Activated naive CD8-positive, alpha-beta T cell treated with anti-CD3 and anti-CD28 coated beads for 36 hours (primary cell): ENCODE results near the gene KIF18B. TPM values are rescaled to one million over a fixed set of nuclear protein-coding genes. Genes with fewer than 3 reads are reported as not detected.

ENCODE experiments used
- DNase-seq: peaks from one replicate; pipeline ENCODE4 v3.0.0; 2021
- H3K27ac Mint-ChIP-seq: one replicate; pipeline ENCODE4 v1.8.0; 2022; ENCODE audit warnings: mild to moderate bottlenecking, moderate library complexity, mixed read lengths
- H3K27me3 Mint-ChIP-seq: one replicate; pipeline ENCODE4 v1.8.0; 2022; ENCODE audit warnings: mild to moderate bottlenecking, mixed read lengths
- H3K36me3 Mint-ChIP-seq: one replicate; pipeline ENCODE4 v1.8.0; 2021; ENCODE audit warnings: mild to moderate bottlenecking, mixed read lengths
- H3K4me1 Mint-ChIP-seq: one replicate; pipeline ENCODE4 v1.8.0; 2021; ENCODE audit warnings: mixed read lengths
- H3K4me3 Mint-ChIP-seq: one replicate; pipeline ENCODE4 v1.8.0; 2022; ENCODE audit warnings: mild to moderate bottlenecking, moderate library complexity, mixed read lengths
- H3K9me3 Mint-ChIP-seq: one replicate; pipeline ENCODE4 v1.8.0; 2022; ENCODE audit warnings: mixed read lengths
- total RNA-seq, 2 experiments: library from RNA; stranded (reverse); gene quantifications; one replicate each; pipeline ENCODE4 v1.2.3, GENCODE V29; 2021

The KIF18B gene
- total RNA-seq, 2 experiments from 2014 or later: 36.7 to 37.1 TPM

DNA sequence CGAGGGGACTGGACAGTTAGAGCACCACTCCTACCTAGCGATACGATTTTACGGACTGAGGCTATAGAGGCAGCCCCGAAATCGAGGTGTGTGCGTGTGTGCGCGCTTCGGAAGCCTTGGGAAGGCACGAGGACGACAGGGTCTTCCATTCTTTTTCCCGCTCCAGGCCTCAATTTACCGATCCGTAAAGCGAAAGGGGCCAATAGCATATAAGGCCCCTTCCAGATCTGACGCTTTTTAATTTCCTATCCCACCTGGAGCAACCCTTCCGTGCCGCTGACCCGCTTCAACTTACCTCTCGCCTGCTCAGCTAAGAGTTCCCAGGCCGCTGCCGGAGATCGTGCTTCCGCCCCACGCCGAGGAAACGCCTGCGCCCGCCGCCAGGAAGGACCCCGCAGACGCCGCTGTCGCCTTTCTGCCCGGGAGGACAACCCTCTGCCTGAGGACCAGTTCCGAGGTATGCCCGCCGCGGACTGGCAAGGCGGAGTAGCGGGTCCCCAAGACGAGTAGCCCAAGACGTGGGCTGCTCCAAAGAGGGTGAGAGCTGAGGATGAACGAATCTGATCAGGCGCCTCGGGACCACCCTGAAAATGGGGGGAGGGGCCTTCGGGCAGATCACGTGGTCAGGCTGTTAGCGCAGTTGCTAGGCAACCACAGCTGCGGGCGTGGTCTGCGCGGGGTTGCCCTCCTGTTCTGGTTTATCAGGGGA lies 48.3 kb downstream of the KIF18B start, which contains the start of gene EFTUD2:
TSS of gene EFTUD2 (minus strand) at position 372 of the 709 bp plus-strand sequence. CDS start 4,924 bp downstream, outside the sequence.
- DNase-seq: peak; percentile 92
- H3K4me1 Mint-ChIP-seq: peaks cover 21% of the 10 kb centered on the region

DNA sequence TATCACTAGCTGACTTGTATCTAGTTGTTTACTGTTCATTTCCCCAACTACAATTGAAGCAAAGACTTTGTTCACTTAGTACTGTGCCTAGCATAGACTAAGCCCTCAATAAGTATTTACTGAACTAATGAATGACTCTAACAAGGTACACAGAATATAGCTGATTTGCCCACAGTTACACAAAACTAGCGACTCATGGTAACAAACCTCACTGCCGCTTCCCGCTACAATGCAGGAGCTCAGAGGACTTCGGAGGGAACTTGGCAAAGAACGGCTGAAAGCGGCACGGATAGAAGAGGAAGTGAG lies 48.9 kb downstream of the KIF18B start:
- DNase-seq: no peak
- Mint-ChIP-seq H3K9me3 (no peaks in the 10 kb centered on the region), H3K36me3 (peaks cover 16% of the 10 kb centered on the region), H3K27me3 (no peaks in the 10 kb centered on the region), H3K27ac (peak overlapping the region; percentile 99), H3K4me1 (peaks cover 21% of the 10 kb centered on the region), H3K4me3 (peak overlapping the region; percentile 97)

More for the DNA sequence above, 48.3 kb downstream of the KIF18B start, which contains the start of gene EFTUD2:
- Mint-ChIP-seq H3K27ac (peak within 1 kb of the TSS; percentile 99), H3K36me3 (peaks cover 16% of the 10 kb centered on the region), H3K9me3 (no peaks in the 10 kb centered on the region), H3K4me3 (peak within 1 kb of the TSS; percentile 97), H3K27me3 (no peaks in the 10 kb centered on the region)

DNA sequence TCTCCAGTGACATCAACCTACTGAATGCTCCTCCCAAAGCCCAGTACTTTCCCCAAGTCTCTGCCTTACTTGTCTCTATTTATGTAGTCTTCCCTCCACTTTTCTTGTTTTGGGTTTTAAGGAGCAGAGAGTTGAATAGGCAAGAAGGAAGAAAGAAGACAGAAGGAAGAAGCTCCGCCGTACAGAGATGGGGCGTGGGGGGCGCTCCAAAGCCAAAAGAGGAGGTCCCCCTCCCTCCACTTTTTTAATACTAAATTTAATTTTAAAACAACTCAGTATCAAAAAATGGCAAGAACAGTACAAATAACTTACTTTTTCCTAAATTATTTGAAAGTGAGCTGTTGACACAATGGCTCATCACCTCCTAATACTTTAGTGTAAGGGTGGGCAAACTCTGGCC lies 52.9 kb downstream of the KIF18B start:
- peaks cover 26% of the 10 kb centered on the region for H3K4me1 Mint-ChIP-seq
- H3K27ac Mint-ChIP-seq: no peak overlapping the region
- no peak for DNase-seq

DNA sequence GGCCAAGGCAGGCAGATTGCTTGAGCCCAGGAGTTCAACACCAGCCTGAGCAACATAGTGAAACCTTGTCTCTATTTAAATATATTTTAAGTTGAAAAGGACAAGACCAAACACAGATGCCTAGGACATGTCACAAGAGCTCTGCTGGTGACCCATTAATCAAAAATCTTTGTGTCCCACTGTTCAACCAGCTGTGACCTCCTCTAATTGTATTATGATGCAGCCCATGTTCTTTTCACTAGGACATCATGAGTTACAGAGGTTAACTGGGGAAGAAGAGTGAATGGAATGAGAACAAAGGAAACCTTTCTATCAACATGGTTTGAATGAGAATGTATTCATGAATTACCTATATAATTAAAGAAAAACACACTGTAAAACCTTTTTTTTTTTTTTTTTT lies 55.3 kb downstream of the KIF18B start:
- H3K9me3 Mint-ChIP-seq: no peaks in the 10 kb centered on the region
- peaks cover 22% of the 10 kb centered on the region for H3K4me1 Mint-ChIP-seq
- no peaks in the 10 kb centered on the region for H3K27me3 Mint-ChIP-seq
- DNase-seq: no peak
- no peak overlapping the region for H3K27ac Mint-ChIP-seq
- H3K36me3 Mint-ChIP-seq: peaks cover 15% of the 10 kb centered on the region
- H3K4me3 Mint-ChIP-seq: no peak overlapping the region

More for the DNA sequence above, 52.9 kb downstream of the KIF18B start:
- Mint-ChIP-seq H3K4me3 (no peak overlapping the region), H3K9me3 (no peaks in the 10 kb centered on the region), H3K36me3 (peaks cover 22% of the 10 kb centered on the region), H3K27me3 (no peaks in the 10 kb centered on the region)

DNA sequence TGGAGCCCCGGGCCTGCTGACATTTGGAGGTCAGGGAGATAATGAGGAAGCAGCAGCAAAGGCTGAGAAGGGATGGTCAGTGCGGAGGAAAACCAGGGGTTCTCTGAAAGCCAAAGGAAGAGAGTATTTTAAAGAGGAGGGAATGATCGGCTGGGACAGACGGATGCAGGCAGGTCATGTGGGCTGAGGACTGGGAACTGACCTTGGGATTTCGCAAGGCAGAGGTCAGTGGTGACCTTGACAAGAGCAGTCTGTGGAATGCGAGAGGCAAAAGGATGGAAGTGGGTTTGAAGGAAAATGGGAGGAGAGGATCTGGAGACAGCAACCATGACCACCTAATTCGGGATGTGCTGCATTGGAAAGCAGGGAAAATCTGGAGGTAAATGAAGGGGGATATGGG lies 58.6 kb downstream of the KIF18B start:
- peaks cover 19% of the 10 kb centered on the region for H3K4me1 Mint-ChIP-seq
- no peaks in the 10 kb centered on the region for H3K9me3 Mint-ChIP-seq
- DNase-seq: no peak
- peaks cover 11% of the 10 kb centered on the region for H3K36me3 Mint-ChIP-seq
- no peak overlapping the region for H3K27ac Mint-ChIP-seq
- no peak overlapping the region for H3K4me3 Mint-ChIP-seq
- H3K27me3 Mint-ChIP-seq: no peaks in the 10 kb centered on the region

DNA sequence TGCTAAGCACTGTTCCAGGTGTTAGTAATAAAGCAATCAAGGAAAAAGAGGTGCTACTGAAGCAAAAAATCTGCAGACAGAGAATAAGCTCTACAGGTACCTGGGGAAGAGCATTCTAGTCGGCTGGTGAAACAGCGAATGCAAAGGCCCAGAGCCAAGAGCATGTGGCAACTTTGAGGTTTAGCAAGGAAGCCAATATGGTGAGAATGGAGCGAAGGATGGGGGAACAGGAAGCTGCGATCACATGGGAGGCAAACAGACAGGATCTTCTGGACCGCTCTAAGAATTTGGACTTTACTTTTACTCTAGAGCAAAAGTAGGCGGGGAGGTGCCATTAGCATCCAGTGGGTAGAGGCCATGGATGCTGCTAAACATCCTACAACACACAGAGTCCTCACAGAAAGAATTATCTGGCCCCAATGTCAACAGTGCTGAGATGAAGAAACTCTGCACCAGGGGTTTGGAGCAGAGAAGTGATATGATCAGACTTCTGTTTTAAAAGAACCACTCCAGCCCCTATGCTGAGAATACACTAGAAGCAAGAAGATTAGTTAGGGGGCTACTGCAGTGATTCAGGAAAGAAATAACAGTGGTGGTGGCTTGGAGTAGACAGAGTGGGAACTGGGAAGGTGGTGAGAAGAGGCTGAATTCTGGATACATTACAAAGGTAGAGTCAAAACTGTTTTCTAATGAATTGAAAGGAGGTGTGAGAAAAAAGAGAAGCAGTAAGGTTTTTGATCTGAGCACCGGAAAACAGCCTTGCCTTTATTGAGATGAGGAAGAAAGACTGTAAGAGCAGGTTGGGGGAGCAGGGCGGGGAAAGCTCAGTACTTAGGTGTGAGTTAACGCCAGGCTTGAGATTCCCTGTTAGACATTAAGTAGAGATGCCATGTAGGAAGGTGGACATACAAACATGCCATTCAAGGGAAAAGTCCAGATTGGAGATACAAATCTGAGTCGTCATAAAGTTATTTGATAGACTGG lies 59.3 kb downstream of the KIF18B start:
- H3K9me3 Mint-ChIP-seq: no peaks in the 10 kb centered on the region
- DNase-seq: no peak
- peaks cover 13% of the 10 kb centered on the region for H3K36me3 Mint-ChIP-seq
- H3K27me3 Mint-ChIP-seq: no peaks in the 10 kb centered on the region
- H3K27ac Mint-ChIP-seq: no peak overlapping the region
- H3K4me3 Mint-ChIP-seq: no peak overlapping the region
- H3K4me1 Mint-ChIP-seq: peaks cover 16% of the 10 kb centered on the region

DNA sequence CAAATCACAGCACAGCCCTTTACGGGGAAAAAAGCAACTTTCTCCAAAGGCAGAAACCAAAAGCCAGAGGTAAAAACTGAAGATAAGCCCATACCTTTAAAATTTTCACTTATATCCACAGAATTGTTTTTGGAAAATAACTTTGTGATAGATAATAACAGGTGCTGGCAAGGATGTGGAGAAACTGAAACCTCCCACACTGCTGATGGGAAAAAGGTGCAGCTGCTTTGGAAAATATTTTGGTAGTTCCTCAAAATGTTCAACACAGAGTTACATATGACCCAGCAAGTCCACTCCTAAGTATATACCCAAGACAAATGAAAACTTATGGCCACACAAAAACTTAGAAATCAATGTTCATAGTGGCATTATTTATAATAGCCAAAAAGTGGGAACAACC lies 60.6 kb downstream of the KIF18B start:
- Mint-ChIP-seq H3K4me1 (peaks cover 14% of the 10 kb centered on the region), H3K27ac (no peak overlapping the region), H3K27me3 (no peaks in the 10 kb centered on the region), H3K4me3 (no peak overlapping the region), H3K9me3 (no peaks in the 10 kb centered on the region), H3K36me3 (peaks cover 16% of the 10 kb centered on the region)
- no peak for DNase-seq

DNA sequence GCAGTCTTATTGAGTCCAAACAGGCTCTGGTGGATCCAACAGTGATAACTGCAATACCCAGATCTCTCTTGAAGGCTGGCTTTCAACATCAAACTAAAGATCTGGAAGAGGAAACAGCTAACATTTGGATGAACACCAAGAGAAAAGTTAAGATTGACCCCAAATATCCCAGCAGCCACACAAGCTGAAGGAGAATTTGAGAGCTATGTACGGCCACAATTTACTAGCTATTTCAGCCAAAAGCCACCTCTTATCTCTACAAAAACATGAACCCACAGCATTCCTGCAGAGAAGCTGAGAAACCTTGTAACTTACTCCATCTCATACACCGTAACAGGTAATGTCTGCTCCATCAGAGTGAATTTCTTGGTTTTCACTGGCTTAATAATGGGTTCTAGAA lies 62.6 kb downstream of the KIF18B start:
- no peaks in the 10 kb centered on the region for H3K27me3 Mint-ChIP-seq
- H3K4me1 Mint-ChIP-seq: peaks cover 6% of the 10 kb centered on the region
- H3K9me3 Mint-ChIP-seq: no peaks in the 10 kb centered on the region
- no peak overlapping the region for H3K4me3 Mint-ChIP-seq
- no peak for DNase-seq
- peaks cover 15% of the 10 kb centered on the region for H3K36me3 Mint-ChIP-seq
- no peak overlapping the region for H3K27ac Mint-ChIP-seq

DNA sequence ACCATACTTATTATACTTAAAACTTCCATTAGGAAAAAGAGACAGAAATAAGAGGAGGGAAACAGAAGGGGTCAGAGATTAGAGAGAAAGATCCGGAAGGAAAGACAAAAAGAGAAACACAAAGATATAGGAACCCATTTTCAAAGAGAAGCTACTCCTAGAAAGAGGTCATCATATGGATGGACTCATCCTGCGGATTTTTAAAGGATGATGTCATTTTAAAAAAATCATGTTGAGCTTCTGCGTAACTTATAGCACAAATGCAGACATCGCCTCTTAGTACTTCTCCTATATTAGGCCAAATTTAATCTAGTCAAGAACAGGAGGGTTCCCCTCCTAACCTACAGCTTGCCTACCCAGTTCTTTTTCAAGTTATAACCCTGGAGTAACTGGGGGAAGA lies 66.4 kb downstream of the KIF18B start:
- DNase-seq: no peak
- H3K4me1 Mint-ChIP-seq: peaks cover 2% of the 10 kb centered on the region
- peaks cover 28% of the 10 kb centered on the region for H3K36me3 Mint-ChIP-seq
- no peaks in the 10 kb centered on the region for H3K27me3 Mint-ChIP-seq
- no peak overlapping the region for H3K4me3 Mint-ChIP-seq
- H3K9me3 Mint-ChIP-seq: no peaks in the 10 kb centered on the region
- H3K27ac Mint-ChIP-seq: no peak overlapping the region

DNA sequence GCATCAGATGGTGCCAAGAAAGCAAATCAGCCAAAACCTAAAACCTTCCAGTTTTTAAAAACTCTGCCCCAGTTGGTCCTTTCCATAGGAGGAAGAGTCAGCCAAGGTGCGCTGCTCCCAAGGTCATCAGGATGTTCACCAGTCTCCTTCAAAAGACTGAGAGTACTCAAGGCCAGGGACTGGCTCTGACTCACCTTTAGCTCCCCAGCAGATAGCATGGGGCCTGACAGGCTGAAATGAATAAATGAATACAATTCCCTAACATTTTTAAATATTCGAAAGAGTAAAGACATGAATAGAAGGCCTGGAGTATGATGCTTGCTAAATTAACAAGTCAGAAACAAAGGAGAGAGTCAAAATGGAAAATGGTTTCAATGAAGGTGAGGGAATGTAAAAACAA lies 67.5 kb downstream of the KIF18B start:
- Mint-ChIP-seq H3K4me3 (no peak overlapping the region), H3K27me3 (no peaks in the 10 kb centered on the region), H3K4me1 (peaks cover 2% of the 10 kb centered on the region), H3K9me3 (no peaks in the 10 kb centered on the region), H3K36me3 (peaks cover 30% of the 10 kb centered on the region), H3K27ac (no peak overlapping the region)
- no peak for DNase-seq

DNA sequence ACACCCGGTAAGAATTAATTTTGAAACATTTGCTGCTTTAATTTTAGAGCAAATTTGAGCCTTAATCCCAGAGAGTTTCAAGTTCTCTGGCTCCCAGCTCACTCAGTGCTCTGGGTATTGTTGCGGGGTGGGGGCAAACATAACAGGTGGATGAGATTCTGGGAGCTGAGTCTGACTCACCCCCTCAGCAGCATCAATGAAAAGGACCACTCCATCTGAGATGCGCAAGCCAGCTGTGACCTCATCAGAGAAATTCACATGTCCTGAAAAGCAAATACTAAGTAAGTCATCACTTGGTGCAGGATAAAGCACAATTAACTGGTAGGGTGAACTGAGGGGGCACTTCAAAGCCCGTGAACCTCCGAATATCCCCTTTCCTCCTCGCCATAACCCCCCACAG lies 68.2 kb downstream of the KIF18B start:
- Mint-ChIP-seq H3K4me3 (no peak overlapping the region), H3K9me3 (no peaks in the 10 kb centered on the region), H3K36me3 (peaks cover 31% of the 10 kb centered on the region), H3K27me3 (no peaks in the 10 kb centered on the region), H3K4me1 (peaks cover 2% of the 10 kb centered on the region), H3K27ac (no peak overlapping the region)
- DNase-seq: no peak

DNA sequence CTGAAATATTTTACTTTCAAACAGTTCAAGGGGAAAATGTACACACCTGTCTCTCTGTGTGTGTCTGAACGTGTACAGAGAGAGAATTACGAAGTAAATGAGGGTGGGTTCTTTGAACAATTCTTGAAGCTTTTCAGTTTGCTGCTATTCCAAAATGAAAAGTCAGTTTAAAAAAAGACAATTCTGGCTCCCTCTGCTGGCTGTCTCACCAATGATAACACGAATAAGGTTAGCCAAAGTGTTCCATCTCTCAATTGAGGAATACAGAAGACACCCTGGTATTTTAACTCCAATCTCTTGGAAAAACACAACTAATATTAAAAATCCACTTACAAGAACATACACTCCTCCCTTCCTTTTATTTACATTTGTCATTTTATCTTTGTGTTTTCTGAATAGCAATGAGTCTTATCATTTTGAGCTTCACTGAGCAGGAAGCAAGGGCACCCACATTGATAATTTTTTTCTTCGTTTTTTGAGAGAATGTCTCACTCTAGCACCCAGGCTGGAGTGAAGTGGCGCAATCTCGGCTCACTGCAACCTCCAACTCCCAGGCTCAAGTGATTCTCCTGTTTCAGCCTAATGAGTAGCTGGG lies 68.8 kb downstream of the KIF18B start:
- no peaks in the 10 kb centered on the region for H3K27me3 Mint-ChIP-seq
- no peaks in the 10 kb centered on the region for H3K9me3 Mint-ChIP-seq
- H3K4me3 Mint-ChIP-seq: no peak overlapping the region
- H3K27ac Mint-ChIP-seq: no peak overlapping the region
- H3K4me1 Mint-ChIP-seq: peaks cover 2% of the 10 kb centered on the region
- peaks cover 34% of the 10 kb centered on the region for H3K36me3 Mint-ChIP-seq
- no peak for DNase-seq

DNA sequence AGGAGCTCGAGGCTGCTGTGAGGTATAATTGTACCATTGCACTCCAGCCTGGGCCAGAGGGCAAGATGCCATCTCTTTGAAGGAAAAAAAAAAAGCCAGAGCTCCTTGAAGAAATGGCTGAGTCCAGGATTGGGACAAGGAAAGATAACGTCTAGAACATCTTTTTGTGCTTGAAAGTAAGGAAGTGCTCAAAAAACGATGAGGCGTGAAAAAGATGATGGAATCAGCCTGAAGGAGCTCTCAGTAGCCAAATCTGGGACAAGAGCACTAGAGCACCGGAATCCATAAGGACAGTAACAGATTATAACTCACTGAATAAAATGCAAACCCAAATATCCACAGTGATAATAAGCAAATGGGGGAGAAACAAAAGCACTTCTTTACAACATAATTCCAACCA lies 70.5 kb downstream of the KIF18B start:
- H3K4me1 Mint-ChIP-seq: peaks cover 2% of the 10 kb centered on the region
- no peak overlapping the region for H3K27ac Mint-ChIP-seq
- no peak for DNase-seq
- H3K4me3 Mint-ChIP-seq: no peak overlapping the region
- H3K27me3 Mint-ChIP-seq: no peaks in the 10 kb centered on the region
- no peaks in the 10 kb centered on the region for H3K9me3 Mint-ChIP-seq
- H3K36me3 Mint-ChIP-seq: peaks cover 30% of the 10 kb centered on the region

DNA sequence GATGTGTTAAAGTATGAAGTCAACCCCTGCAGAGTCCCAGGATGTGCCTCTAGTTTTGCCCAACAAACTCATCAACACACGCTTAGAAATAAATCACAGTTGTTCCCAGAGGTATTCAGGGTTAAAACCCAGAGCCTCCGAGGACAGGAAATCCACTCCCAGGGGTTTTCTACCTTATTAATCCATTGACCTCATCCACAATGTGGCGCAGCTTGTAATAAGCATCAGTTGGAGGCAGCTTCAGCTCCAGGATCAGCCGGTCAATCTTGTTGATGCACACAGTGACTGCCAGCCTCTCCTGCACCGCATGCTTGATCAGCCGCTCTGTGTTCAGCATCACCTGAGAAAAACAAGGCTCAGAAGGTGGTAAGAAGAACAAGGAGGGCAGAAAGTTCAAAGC lies 71.8 kb downstream of the KIF18B start:
- no peak overlapping the region for H3K4me3 Mint-ChIP-seq
- no peak for DNase-seq
- H3K4me1 Mint-ChIP-seq: peaks cover 2% of the 10 kb centered on the region
- no peaks in the 10 kb centered on the region for H3K27me3 Mint-ChIP-seq
- no peak overlapping the region for H3K27ac Mint-ChIP-seq
- no peaks in the 10 kb centered on the region for H3K9me3 Mint-ChIP-seq
- peaks cover 36% of the 10 kb centered on the region for H3K36me3 Mint-ChIP-seq
